Astrocyte (in vitro differentiated cells and primary cell): ENCODE data around the gene CACNA1F.

Experiments
- EZH2 ChIP-seq: IDR thresholded peaks from 2 replicates; pipeline ENCODE4 v1.6.1; 2012; ENCODE audit warnings: mild to moderate bottlenecking, low read length, inconsistent platforms; ENCODE audit not compliant: insufficient read depth
- TF ChIP-seq, protein P1 (sequence below): IDR thresholded peaks from 2 replicates; pipeline ENCODE4 v1.5.1; 2011; ENCODE audit warnings: low read depth, mild to moderate bottlenecking, inconsistent platforms, low read length, moderate library complexity; ENCODE audit not compliant: insufficient read depth

DNA sequence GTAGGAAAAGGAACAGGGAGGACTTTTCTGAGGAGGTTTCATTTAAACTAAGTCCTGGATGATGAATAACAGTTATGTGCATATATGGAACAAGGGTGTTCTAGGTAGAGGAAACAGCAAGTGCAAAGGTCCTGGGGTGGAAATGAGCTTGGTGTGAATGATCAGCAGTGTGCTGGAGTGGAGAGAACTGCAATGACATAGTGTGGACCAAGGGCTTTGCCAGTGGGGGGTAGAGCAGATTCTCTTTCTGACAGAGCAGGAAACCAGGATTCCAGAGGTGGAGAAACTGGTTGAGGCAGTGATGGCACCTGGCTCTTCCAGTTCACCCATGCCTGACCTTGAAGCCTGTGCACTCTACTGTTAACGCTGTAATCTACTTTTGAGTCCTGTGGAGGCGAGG, 38.2 kb upstream of the CACNA1F start:
- TF ChIP-seq, protein P1, sequence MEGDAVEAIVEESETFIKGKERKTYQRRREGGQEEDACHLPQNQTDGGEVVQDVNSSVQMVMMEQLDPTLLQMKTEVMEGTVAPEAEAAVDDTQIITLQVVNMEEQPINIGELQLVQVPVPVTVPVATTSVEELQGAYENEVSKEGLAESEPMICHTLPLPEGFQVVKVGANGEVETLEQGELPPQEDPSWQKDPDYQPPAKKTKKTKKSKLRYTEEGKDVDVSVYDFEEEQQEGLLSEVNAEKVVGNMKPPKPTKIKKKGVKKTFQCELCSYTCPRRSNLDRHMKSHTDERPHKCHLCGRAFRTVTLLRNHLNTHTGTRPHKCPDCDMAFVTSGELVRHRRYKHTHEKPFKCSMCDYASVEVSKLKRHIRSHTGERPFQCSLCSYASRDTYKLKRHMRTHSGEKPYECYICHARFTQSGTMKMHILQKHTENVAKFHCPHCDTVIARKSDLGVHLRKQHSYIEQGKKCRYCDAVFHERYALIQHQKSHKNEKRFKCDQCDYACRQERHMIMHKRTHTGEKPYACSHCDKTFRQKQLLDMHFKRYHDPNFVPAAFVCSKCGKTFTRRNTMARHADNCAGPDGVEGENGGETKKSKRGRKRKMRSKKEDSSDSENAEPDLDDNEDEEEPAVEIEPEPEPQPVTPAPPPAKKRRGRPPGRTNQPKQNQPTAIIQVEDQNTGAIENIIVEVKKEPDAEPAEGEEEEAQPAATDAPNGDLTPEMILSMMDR, result no peak
- no peak for TF ChIP-seq EZH2
